Mucosa of gallbladder (tissue), 1 donor: ENCODE results near the gene PTCHD4. TPM values are rescaled to one million over a fixed set of nuclear protein-coding genes. Genes with fewer than 3 reads are reported as not detected.
"Not testable (repeated sequence)": the region's sequence is repeated elsewhere in the genome, so short reads cannot be mapped to it uniquely, and the experiment has no call there.

Source experiments
- DNase-seq: peaks from one replicate; pipeline ENCODE4 v3.0.0-alpha.2; 2020; ENCODE audit warnings: low spot score
- total RNA-seq: library from RNA; stranded (reverse); gene quantifications from one replicate; pipeline ENCODE4 v1.2.1, GENCODE V29; 2021
- donor health status: DM: no; HTN: no; CAD: no.

PTCHD4 gene
- not detected for total RNA-seq

- no peak for DNase-seq
Observed at GRCh38 chr6:48111143-48111506, at the start of gene PTCHD4. TSS of gene PTCHD4 (minus strand) at chr6:48111197. CDS start at chr6:48068957, 42,240 bp downstream.

GRCh38 chr6:48151142-48151541, 40.1 kb upstream of the PTCHD4 start:
- DNase-seq: no peak

DNA sequence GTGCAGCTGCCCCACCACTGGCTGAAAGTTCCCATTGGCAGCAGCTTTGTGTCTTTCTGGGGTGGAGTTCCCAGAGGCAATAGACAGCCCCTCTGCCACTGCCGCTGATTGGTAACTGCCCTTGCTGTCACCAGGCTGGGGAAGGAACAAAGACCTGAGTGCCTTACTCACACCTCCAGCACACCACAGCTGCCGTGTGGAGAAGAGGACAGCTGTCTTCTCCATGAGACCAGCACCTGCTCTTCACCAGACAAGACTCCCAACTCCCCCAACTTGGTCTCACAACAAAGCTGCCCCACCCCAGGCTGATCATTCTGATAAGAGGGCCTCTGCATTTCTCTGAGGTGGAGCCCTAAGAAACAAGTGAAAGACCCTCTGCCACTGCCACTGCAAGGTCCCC, 39.7 kb upstream of the PTCHD4 start:
- no peak for DNase-seq

GRCh38 chr6:48147051-48147450, 36.1 kb upstream of the PTCHD4 start:
- DNase-seq: no peak

DNA sequence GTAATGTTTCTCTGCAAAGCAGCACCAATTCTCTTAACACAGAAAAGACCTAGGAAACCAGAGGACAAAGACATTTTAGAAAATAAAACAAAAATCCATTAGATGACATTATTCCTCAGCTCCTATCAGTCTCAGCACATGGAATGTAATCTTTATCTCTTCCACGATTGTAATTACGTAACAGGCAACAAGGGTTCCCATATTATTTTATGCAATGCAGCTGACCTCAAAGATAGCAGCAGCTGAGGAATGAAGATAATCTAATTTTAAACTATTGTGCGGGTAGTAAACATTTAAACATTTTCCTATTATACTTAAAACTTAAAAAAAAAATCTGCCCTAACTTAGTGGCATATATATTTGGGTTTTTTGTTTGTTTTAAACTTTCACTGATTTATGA, 33.0 kb upstream of the PTCHD4 start:
- DNase-seq: no peak

- DNase-seq: no peak
Observed at GRCh38 chr6:48141975-48142374, 31.0 kb upstream of the PTCHD4 start.

- no peak for DNase-seq
Observed at GRCh38 chr6:48139818-48140614, 29.0 kb upstream of the PTCHD4 start.

DNA sequence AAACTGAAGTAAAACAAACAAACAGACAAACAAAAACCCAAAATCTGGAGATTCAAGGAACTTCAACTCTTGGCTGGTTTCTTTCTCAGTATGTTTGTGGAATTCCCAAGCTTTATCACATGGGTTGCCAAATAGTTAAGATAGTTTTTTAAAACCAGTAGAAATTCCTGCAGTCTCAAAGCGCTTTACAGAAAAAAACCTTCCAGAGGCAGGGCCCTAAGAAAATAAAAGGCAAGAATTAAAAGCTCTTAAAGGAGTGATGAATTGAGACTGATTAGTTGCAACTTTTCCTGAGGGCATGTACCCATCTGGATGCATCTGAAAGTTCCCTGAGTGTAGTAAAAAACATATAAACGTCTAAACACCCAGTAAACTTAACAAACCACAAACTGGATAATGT, 25.9 kb upstream of the PTCHD4 start:
- DNase-seq: no peak

DNA sequence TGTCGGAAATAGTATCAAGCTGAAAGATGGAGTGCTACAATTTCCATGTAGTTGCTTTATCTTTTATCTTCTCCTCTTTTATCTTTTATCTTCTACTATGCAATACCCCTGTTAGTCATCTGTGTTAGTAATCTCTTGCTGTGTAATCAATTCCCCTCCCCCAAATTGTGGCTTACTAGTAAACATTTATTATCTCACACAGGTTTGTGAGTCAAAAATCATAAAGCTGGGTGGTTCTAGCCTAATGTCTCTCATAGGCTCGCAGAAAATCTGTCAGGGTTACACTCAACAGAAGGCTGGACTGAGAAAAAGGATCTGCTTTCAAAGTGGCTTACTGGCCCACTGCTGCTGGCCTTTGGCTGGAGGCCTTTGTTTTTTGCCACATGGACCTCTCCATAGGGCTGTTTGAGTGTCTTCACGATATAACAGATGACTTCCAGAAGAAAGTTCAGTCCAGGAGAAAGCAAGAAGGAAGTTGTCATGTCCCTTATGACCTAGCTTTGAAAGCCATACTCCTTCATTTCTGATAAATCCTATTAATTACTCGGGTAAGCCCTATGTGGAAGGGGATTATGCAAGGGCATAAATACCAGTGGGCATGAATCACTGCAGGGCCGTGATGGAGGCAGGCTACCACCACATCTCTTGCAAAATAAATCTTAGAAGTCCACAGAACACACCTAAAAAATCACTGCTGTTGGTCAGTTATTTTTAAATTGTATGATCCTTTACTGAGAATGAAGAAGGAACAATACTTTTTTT, 24.5 kb upstream of the PTCHD4 start:
- DNase-seq: no peak

DNA sequence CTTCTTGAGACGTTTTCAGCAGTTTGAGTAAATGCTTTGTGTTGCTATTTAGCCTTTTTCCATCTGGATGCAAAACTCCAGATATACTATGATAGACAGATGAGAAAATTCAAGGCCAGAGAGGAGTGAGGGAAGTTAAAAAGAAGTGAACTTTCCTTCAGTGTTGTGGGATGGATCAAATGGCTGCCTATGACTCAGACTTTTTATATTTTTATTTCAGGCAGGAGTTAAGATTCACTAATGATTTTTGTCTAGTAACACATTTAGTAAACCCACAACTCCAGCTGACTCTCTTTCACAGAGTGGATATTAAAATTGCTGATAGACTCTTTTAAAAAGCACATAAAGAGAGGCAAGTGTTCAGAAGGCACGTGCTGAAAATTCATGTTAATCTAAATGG, 23.2 kb upstream of the PTCHD4 start:
- DNase-seq: no peak

DNA sequence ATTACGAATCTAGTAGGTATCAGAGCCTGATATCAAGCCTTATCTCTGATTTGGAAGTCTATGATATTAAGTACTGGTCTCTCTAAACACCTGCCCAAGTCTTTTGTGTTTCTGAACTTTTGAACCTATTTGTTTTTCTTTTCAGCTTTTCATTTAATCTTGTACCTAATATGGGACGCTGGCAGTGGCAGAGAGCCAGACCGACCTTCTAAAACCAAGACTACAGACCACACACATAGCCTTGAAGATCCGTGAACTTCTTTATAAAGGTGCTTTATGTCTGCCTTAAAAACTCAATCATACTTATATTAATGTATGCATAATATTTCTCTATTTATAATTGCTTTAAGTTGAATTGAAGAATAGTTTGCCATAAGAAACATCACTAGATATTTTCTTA, 12.6 kb upstream of the PTCHD4 start:
- no peak for DNase-seq

DNA sequence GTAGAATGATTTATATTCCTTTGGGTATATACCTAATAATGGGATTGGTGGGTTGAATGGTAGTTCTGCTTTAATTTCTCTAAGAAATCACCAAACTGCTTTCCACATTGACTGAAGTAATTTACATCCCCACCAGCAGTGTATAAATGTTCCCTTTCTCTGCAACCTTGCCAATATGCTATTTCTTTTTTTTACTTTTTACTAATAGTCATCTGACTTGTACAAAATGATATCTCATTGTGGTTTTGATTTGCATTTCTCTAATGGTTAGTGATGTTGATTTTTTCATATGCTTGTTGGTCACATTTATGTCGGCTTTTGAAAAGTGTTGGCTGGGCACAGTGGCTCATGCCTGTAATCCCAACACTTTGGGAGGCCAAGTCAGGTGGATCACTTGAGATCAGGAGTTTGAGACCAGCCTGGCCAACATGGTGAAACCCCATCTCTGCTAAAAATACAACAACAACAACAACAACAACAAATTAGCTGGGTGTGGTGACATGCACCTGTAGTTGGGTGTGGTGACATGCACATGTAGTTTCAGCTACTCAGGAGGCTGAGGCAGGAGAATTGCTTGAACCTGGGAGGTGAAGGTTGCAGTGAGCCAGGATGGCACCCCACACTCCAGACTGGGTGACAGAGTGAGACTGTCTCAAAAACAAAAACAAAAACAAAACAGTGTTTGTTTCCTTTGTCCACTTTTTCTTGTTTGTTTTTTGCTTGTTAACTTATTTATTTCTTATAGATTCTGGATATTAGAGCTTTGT, 11.2 kb upstream of the PTCHD4 start:
- DNase-seq: not testable (repeated sequence)

GRCh38 chr6:48116699-48117645, 6.0 kb upstream of the PTCHD4 start:
- DNase-seq: no peak

DNA sequence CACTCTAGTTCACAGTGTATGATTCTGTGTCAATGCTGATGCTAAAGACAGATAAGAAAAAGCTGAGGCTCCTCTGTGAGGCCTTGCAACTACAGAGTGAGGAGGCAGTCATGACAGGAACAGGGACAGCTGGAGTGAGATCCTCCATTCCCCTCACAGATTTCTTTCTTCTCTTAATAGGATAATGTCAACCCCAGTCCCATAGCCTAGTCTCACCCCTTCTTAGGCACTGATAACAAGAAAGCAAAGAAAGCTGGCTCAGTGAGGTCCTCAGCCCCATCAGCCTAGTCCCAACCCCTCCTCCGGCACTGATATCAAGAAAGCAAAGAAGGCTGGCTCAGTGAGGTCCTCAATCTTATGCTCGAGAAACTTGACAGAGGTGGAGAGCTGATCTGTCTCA, 2.1 kb upstream of the PTCHD4 start:
- no peak for DNase-seq

GRCh38 chr6:48111575-48111974, 578 bp upstream of the PTCHD4 start:
- DNase-seq: no peak

DNA sequence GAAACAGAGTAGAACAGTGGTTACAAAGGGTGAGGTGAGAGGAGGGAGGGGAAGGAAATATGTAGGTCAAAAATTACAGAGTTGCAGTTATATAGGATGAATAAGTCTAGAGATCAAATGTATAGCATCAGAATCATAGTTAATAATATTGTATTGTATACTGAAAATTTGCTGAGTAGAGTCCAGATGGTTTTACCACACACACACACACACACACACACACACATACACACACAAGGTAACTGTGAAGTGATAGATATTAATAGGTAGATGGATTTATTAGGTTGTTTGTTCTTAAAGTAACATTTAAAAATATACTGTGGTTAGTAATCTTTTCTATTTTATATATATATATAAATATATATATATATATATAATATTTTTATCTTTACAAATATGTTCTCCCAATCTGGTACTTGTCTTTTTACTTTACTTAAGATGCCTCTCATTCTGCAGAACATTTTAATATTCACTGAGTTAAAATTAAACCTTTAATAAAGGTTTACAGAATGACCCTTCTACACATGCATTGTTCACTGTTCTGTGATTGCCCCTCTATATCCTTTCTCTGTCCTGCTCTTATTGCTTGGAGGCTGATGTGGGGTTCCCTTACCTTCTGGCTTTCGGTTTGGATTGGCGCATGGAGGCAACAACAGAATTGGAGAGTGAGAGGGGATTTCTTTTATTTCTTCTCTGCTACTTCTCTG, 408 bp downstream of the PTCHD4 start:
- DNase-seq: no peak

- DNase-seq: no peak
Observed at GRCh38 chr6:48109944-48110343, 1.1 kb downstream of the PTCHD4 start.

DNA sequence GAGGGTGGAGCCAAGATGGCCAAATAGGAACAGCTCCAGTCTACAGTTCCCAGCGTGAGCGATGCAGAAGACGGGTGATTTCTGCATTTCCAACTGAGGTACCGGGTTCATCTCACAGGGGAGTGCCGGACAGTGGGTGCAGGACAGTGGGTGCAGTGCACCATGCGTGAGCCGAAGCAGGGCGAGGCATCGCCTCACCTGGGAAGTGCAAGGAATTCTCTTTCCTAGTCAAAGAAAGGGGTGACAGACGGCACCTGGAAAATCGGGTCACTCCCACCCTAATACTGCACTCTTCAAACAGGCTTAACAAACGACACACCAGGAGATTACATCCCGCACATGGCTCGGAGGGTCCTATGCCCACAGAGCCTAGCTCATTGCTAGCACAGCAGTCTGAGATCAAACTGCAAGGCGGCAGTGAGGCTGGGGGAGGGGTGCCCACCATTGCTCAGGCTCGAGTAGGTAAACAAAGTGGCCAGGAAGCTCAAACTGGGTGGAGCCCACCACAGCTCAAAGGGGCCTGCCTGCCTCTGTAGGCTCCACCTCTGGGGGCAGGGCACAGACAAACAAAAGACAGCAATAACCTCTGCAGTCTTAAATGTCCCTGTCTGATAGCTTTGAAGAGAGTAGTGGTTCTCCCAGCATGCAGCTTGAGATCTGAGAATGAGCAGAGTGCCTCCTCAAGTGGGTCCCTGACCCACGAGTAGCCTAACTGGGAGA, 8.4 kb downstream of the PTCHD4 start:
- DNase-seq: not testable (repeated sequence)

GRCh38 chr6:48101290-48101689, 9.7 kb downstream of the PTCHD4 start:
- DNase-seq: no peak

- no peak for DNase-seq
Observed at GRCh38 chr6:48100588-48100895, 10.5 kb downstream of the PTCHD4 start.
